ENCODE results near the gene RNF130.

GRCh38 chr5:180053061-180053602, 18.4 kb downstream of the RNF130 start:
- no peak for TF ChIP-seq POLR2A (IDR thresholded peaks at IDR 0.05)
- no peak for TF ChIP-seq EP300 (IDR thresholded peaks at IDR 0.05)
- TF ChIP-seq POLR2AphosphoS5 (IDR thresholded peaks at IDR 0.05): no peak
- no peak for TF ChIP-seq CTCF (IDR thresholded peaks at IDR 0.05)
